Jurkat, Clone E6-1 (cell line): ENCODE results near the gene METTL26.
A peak's percentile ranks its signal among the peaks of the same experiment; 100 is the strongest.
"Not testable (repeated sequence)": the region's sequence is repeated elsewhere in the genome, so short reads cannot be mapped to it uniquely, and the experiment has no call there.

Experiments
- DNase-seq: peaks from one replicate; pipeline ENCODE4 v3.0.0-alpha.2; 2011; ENCODE audit warnings: low read depth, low spot score
- H3K4me3 ChIP-seq: 2 replicates; pipeline ENCODE4 v1.5.1; 2011; ENCODE audit warnings: mild to moderate bottlenecking, low read length, control low read depth, moderate library complexity

The METTL26 gene

GRCh38 chr16:610513-611381, 25.4 kb downstream of the METTL26 start:
- no peak overlapping the region for H3K4me3 ChIP-seq
- peak; percentile 31 for DNase-seq

- H3K4me3 ChIP-seq = no peak overlapping the region
- DNase-seq = no peak
Measured at GRCh38 chr16:609984-610383, 26.1 kb downstream of the METTL26 start.

GRCh38 chr16:609316-609715, 26.8 kb downstream of the METTL26 start:
- no peak for DNase-seq
- no peak overlapping the region for H3K4me3 ChIP-seq

- H3K4me3 ChIP-seq = no peak overlapping the region
- DNase-seq = no peak
Measured at GRCh38 chr16:608019-608418, 28.1 kb downstream of the METTL26 start.

GRCh38 chr16:606656-607307, 29.3 kb downstream of the METTL26 start:
- DNase-seq = no peak
- H3K4me3 ChIP-seq = no peak overlapping the region

- no peak for DNase-seq
- no peak overlapping the region for H3K4me3 ChIP-seq
Measured at GRCh38 chr16:603933-604332, 32.2 kb downstream of the METTL26 start.

GRCh38 chr16:600781-601180, 35.3 kb downstream of the METTL26 start:
- DNase-seq = peak; percentile 44
- H3K4me3 ChIP-seq = no peak overlapping the region

GRCh38 chr16:598823-599739, 37.0 kb downstream of the METTL26 start:
- DNase-seq = no peak
- H3K4me3 ChIP-seq = no peak overlapping the region

GRCh38 chr16:597655-598054, 38.5 kb downstream of the METTL26 start:
- DNase-seq, H3K4me3 ChIP-seq: not testable (repeated sequence)

GRCh38 chr16:596736-597060, 39.4 kb downstream of the METTL26 start:
- no peak for DNase-seq

GRCh38 chr16:595942-596735, 40.0 kb downstream of the METTL26 start:
- no peak for DNase-seq
- no peak overlapping the region for H3K4me3 ChIP-seq

More at GRCh38 chr16:596736-597060, 39.4 kb downstream of the METTL26 start:
- no peak overlapping the region for H3K4me3 ChIP-seq

- DNase-seq = no peak
- H3K4me3 ChIP-seq = no peak overlapping the region
Measured at GRCh38 chr16:595094-595528, 41.0 kb downstream of the METTL26 start.

- no peak for DNase-seq
Measured at GRCh38 chr16:593807-594206, 42.3 kb downstream of the METTL26 start.

GRCh38 chr16:593406-593805, 42.7 kb downstream of the METTL26 start:
- DNase-seq = no peak
- H3K4me3 ChIP-seq = no peak overlapping the region

More at GRCh38 chr16:593807-594206, 42.3 kb downstream of the METTL26 start:
- H3K4me3 ChIP-seq = no peak overlapping the region

GRCh38 chr16:592518-593306, 43.4 kb downstream of the METTL26 start:
- DNase-seq = no peak
- H3K4me3 ChIP-seq = no peak overlapping the region

- H3K4me3 ChIP-seq = no peak overlapping the region
Measured at GRCh38 chr16:591892-592517, 44.1 kb downstream of the METTL26 start.

GRCh38 chr16:591231-591630, 44.9 kb downstream of the METTL26 start:
- no peak for DNase-seq
- peak overlapping the region; percentile 76 for H3K4me3 ChIP-seq

More at GRCh38 chr16:591892-592517, 44.1 kb downstream of the METTL26 start:
- DNase-seq = no peak

- no peak for DNase-seq
- H3K4me3 ChIP-seq = peak overlapping the region; percentile 76
Measured at GRCh38 chr16:590815-591200, 45.3 kb downstream of the METTL26 start.
